NCI-H2081 treated with DMSO at 0.1 percent for 48 hours (cell line): ENCODE data around the gene VSTM2A.
"Not testable (repeated sequence)": the region's sequence is repeated elsewhere in the genome, so short reads cannot be mapped to it uniquely, and the experiment has no call there.

ENCODE experiments used
- DNase-seq: peaks from one replicate; lab custom pipeline; 2025; lab: John Stamatoyannopoulos, UW

VSTM2A gene

GRCh38 chr7:54541669-54542625 is at the start of gene VSTM2A:
TSS of gene VSTM2A (plus strand) at chr7:54542375. CDS start at chr7:54542731, 356 bp downstream.
- DNase-seq: no peak

DNA sequence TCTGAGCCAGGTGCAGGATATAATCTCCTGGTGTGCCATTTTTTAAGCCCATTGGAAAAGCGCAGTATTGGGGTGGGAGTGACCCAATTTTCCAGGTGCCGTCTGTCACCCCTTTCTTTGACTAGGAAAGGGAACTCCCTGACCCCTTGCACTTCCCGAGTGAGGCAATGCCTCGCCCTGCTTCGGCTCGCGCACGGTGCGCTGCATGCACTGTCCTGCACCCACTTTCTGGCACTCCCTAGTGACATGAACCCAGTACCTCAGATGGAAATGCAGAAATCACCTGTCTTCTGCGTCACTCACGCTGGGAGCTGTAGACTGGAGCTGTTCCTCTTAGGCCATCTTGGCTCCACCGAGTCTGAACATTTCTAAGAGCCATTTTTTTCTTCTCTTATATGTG is 37.6 kb upstream of the VSTM2A start:
- DNase-seq: not testable (repeated sequence)

GRCh38 chr7:54529568-54529967 is 12.6 kb upstream of the VSTM2A start:
- DNase-seq: no peak

- DNase-seq: no peak
Observed at GRCh38 chr7:54538122-54538521, 4.1 kb upstream of the VSTM2A start.

DNA sequence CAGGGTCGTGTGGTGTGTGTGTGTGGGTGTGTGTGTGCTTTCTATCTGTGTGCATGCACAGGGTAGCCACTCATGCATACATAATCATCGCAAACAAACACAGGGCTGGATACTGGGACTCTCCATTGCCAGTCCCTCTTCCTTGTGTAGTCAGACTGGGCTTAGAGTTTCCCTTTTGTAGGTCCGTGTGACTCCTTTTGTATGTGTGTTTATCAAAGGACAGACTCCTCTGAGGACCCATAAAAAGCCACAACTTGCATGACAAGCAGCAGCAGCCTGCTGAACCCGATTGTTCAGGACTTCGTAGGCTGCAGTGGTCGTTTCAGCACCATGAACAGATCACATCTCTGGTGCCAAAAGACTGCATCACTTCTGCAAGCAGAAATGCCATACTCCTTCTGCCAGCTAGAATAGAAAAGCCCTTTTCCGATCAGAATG is 895 bp downstream of the VSTM2A start:
- DNase-seq: no peak

DNA sequence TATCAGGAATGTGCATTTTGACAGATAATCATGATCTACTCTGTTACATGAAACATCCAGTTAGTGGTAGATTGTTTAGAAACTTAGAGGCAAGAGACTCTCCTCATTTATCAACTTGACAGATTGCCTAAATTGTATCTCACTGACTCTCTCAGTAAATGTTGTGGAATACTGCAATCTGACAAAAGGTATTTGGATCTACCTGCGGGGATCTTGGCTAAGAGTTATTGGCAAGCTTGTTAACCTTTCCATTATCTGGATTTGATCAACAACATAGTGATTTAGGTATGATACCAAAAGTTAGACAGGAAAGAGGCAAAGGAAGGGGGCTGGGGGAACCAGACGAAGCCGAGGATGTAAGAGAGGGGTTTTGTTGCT is 2.0 kb downstream of the VSTM2A start:
- no peak for DNase-seq

DNA sequence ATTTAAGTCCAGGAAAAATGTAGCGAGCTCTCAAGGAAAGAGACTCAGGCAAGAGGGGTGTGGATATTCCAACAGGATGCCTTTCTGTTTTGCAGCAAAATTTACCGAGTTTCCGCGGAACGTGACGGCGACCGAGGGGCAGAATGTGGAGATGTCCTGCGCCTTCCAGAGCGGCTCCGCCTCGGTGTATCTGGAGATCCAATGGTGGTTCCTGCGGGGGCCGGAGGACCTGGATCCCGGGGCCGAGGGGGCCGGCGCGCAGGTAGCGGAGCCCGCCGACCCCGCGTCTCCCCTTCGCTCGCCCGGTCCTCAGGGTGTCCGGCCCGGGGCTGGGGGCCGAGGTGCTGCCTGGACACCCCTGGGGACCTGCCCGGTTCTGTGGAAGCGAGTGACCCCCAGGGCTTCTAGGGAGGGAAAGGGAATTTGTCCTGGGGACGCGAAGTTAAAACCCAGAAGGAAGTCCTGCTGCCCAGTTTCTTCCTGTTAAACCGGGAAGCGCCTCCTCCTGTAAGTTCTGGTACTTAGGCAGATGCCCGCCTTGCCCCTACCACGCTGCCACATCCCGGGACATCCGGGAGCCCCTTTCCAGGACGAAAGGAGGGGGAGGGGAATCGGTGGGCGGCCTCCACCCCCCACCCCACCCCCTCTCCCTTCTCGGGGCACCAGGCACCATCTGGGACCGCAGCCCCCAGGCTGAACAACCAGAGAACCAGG is 2.5 kb downstream of the VSTM2A start:
- DNase-seq: no peak

GRCh38 chr7:54545241-54545563 is 3.0 kb downstream of the VSTM2A start:
- DNase-seq: no peak

DNA sequence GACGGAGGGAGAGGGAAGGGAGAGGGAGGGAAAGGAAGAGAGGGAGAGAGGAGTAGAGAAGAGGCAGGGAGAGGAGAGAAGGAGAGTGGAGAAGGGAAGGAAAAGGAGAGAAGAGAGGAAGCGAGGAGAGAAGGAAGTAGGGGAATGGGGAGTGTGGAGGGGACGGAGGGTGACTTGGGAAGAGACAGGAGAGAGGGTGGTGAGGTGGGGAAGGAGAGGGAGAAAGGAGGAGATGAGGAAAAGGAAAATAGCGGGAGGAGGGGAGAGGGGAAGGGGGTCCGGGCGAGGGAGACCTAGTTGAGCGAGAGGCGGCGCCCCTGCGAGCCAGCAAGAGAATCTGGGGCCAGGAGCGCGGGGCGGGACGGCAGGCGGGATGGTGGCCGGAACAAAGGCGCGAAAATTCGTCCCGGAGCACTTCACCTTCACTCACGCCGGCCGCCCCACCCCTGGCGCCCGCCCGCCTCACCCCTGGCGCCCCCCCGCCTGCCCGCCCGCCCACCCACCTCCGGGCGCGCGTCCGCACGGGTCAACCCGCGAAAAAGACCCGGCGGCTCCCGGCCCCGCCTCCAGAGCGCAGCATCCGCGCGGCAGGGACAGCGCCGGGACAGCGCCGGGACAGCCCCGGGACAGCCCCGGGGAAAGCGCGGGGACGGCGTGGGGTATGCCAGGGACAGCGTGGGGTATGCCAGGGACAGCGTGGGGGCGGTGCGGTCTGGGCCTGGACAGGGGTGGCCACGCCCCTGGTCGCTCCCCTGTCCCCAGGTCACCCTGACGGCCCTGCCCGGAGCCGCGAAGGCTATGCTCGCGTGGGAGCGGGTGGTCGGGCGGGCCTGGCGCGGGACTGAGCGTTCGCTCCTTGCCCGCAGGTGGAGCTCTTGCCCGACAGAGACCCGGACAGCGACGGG is 4.2 kb downstream of the VSTM2A start:
- no peak for DNase-seq

GRCh38 chr7:54546986-54547314 is 4.8 kb downstream of the VSTM2A start:
- DNase-seq: no peak

GRCh38 chr7:54550471-54550870 is 8.3 kb downstream of the VSTM2A start:
- DNase-seq: no peak

DNA sequence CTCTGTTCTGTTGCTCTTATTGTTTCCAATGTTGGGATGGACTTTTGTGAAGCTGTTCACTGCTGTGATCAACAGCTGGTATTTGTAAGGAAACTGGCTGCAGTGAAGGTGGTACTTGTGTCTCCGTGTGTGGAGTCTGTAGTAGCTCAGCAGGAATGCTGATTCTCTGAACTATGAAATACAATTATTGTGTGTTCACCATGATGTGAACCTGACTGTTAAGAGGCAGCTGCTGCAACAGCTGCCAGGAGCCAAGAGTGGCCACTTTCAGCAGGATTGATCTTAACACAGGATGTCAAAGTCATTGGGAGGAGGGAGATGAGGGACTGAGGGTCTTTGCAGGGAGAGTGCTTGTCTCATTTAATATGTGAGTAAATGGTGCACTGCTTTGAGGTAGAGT is 13.9 kb downstream of the VSTM2A start:
- no peak for DNase-seq

DNA sequence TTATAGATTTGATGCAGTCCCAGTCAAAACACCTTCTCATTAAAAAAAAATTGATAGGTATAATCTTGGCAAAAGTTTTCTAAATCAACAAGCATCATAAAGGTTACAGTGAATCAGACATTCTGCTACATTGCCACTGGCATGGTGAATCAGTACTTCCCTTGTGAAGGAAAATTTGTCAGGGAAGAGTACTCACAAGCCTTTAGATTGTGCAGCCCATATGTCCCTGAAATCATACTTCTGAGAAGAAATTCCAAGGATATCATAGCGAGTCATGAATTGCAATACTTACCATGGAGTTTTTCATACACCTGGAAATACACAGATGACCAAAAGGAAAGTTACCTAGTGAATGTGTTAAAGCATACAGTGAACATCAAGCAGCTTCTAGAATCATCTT is 17.2 kb downstream of the VSTM2A start:
- DNase-seq: no peak

DNA sequence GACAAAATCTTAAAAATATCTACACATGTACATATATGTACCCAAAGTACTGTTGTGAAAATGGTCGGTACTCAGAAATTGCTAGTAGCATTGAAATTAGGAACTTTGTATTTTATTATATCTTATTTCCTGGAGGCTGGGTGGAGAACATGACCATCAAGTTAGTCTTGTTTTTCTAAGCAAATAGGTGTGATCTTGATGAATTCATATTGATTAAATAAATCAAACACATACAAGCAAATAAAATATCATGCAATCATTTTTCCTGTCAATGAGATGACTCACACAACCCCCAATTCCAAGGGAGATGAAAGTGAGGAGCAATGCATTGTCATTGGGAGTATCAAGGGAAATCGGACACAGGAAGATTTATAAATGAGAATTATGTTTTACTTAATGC is 18.0 kb downstream of the VSTM2A start:
- no peak for DNase-seq

GRCh38 chr7:54560723-54561122 is 18.5 kb downstream of the VSTM2A start:
- no peak for DNase-seq

DNA sequence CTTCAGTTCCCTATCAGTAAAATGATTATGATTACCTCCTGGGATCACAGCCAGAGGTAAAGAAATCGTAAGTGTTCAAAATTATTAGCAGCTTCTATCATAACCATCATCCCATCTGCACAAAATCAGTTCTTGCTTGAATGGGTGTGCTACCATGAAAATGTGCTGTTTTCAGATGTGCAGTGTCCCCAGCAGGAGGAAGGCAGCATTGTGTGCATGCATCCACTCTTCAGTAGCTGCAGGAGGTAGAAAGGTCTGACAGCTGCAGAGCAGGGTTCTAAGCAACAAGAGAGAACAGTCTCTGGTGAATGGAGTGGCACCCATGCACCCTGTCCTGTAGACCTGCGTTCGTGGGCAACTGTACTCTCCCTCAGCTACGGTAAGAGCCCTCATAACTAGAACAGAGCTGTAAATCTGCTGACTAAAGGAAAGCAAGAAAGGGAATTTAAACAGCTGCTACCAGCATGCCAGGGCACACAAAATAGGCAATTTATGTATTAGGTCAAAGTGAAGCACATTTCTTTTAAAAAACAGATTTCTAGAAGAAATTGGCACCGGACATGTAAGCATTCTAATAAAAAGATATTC is 21.2 kb downstream of the VSTM2A start:
- no peak for DNase-seq

DNA sequence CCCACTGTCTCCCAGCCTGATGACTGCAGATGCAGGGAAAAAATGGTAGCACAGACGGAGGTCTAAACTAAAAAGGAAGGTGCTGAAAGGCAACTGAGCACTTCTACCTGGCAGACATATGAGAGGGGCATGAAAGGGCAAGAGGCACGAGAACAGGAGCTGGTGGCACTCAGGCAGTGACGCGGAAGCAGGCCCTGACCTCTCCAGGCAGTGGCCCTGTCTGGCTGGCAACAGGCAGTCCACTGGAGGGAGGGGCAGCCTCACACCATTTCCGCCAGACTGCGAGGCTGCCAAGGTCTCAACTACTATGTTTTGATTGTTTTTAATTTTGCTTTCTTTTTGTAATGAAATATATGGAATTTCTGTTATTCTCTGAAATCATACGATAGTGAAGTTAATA is 23.3 kb downstream of the VSTM2A start:
- no peak for DNase-seq

DNA sequence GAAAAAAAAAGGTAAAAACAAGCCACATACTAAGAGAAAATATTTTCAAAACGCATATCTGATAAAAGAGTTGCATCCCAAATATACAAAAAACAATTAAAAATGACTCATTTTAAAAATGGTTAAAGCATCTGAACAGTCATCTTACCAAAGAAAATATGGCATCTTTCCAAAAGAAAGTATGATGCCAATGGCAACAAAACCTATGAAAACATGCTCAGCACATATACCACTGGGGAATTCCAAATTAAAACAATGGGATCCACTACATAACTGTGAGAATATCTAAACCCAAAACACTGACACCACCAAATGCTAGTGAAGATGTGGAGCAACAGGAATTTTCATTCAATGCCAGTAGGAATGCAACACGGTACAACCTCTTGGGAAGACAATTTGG is 39.3 kb downstream of the VSTM2A start:
- no peak for DNase-seq

DNA sequence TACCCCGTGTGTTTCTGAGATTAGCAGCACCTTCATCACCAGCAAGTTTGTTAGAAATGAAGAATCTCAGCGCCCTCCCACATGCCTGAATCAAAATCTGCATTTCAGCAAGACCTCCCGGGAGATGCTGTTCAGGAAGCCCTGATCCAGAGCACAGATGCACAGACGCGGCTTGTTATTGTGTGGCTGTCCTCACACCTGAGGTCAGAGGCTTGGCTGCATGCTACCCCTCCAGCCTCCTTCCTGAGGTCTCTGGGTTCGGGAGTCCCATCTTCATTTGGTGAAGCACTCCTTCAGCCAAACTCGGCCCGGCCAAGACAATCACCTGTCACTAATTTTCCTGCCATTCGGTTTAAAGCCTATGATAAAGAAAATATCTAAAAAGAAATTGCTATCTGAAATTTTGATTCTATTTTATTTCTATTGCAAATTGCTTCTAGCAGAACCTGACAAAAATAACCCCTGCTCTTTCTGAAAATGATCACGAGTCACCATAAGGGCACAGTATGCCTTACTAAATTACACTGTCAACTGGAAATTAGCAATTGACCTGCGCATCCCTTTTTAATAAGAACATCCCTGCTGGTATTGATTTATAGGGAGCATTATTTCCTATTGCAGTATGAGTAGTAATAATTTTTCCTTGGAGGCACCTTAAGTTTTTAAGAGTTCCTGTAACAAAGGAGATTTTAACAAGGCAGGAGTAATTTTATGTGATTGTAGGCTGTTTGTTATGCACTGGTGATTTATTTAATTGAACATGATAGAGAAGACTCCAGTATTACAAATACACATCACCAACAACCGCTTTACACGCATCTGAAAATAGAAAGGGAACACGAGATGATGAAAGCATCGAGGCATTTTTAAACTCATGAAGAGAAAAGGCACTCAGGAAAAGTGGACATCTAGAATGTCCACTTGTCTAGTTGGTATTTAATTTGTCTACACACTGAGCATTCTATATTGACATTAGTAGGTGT is 49.5 kb downstream of the VSTM2A start:
- no peak for DNase-seq

- DNase-seq: no peak
Observed at GRCh38 chr7:54596747-54597146, 54.6 kb downstream of the VSTM2A start.

- DNase-seq: no peak
Observed at GRCh38 chr7:54615537-54615936, 73.4 kb downstream of the VSTM2A start.
